Sigmoid colon (tissue), 7 donors: ENCODE data around the gene DOLK. TPM values are rescaled to one million over a fixed set of nuclear protein-coding genes. Genes with fewer than 3 reads are reported as not detected.

Source experiments
- DNase-seq: peaks from one replicate; pipeline ENCODE4 v3.0.0-alpha.2; 2019
- H3K27ac ChIP-seq, 4 donors: fragments of 200-600 bp; sonication (generic); one replicate each; pipeline ENCODE4 v1.5.1; 2016 to 2019; ENCODE audit warnings: mild to moderate bottlenecking in 1 of 4
- H3K27me3 ChIP-seq, 3 donors: fragments of 200-600 bp; sonication (generic); one replicate each; pipeline ENCODE4 v1.5.1; 2019; ENCODE audit warnings: mild to moderate bottlenecking in 1 of 3
- H3K36me3 ChIP-seq, 4 donors: fragments of 200-600 bp; sonication (generic); one replicate each; pipeline ENCODE4 v1.5.1; 2016 to 2019
- H3K4me1 ChIP-seq, 4 donors: fragments of 200-600 bp; sonication (generic); one replicate each; pipeline ENCODE4 v1.5.1; 2017 to 2019
- H3K4me3 ChIP-seq, 4 donors: fragments of 200-600 bp; sonication (generic); one replicate each; pipeline ENCODE4 v1.5.1; 2017 to 2019; ENCODE audit warnings: mild to moderate bottlenecking in 2 of 4, moderate library complexity in 1 of 4
- H3K9me3 ChIP-seq, 4 donors: fragments of 200-600 bp in 3 of 4; sonication (generic) in 3 of 4; one replicate each; pipeline versions ENCODE4 v1.5.1 to v1.6.1; 2013 to 2019
- EP300 ChIP-seq, 4 donors: sonication (generic); formaldehyde crosslinking; IDR thresholded peaks; one replicate each; pipeline ENCODE4 v1.6.1; 2017; ENCODE audit warnings: antibody characterized with exemption in 4 of 4
- POLR2A ChIP-seq, 2 donors: fragments of 450-650 bp; IDR thresholded peaks; one replicate each; pipeline ENCODE4 v1.6.1; 2016; ENCODE audit warnings: antibody characterized with exemption in 2 of 2, mild to moderate bottlenecking in 2 of 2, moderate library complexity in 2 of 2
- POLR2AphosphoS5 ChIP-seq, 4 donors: sonication (generic); formaldehyde crosslinking; IDR thresholded peaks; one replicate each; pipeline ENCODE4 v1.6.1; 2017; ENCODE audit warnings: antibody characterized with exemption in 4 of 4
- WGBS, 2 donors: extraction: QIAGEN DNeasy Blood & Tissue Kit; methylation state at CpG; one replicate each; pipeline ENCODE4 v1.1.7; 2013; 5-methylcytosine and 5-hydroxymethylcytosine counted together
- intact Hi-C: fragments of 100-400 bp; cut with DNase I; formaldehyde crosslinking; loops from one replicate; pipeline ENCODE4 v1.15.1; 2023
- polyA plus RNA-seq, 3 donors: library from polyadenylated mRNA; stranded (reverse); fragments of 200-250 nt; gene quantifications; one replicate each; pipeline ENCODE4 v1.2.3, GENCODE V29; 2013
- total RNA-seq, 4 donors: library from RNA; depleted of rRNA; stranded (reverse); fragments of >200 nt; gene quantifications; one replicate each; pipeline ENCODE4 v1.1.0, GENCODE V29; 2016
- TF ChIP-seq, protein P1 (sequence below), 4 experiments: fragments of 450-650 bp in 3 of 4; fragments of 200-600 bp in 1 of 4; IDR thresholded peaks; one replicate each; pipeline ENCODE4 v1.5.1; 2016 to 2019; ENCODE audit warnings: antibody characterized with exemption in 4 of 4, mild to moderate bottlenecking in 3 of 4, moderate library complexity in 2 of 4
- donor health status: healthy with polysubstance abuse.
- donor health status: Bipolar disorder and iron deficiency.
- donor health status: healthy.

Gene DOLK
- total and polyA plus RNA-seq, 7 donors = 2.4 to 11.4 (median 8.9) TPM

DNA sequence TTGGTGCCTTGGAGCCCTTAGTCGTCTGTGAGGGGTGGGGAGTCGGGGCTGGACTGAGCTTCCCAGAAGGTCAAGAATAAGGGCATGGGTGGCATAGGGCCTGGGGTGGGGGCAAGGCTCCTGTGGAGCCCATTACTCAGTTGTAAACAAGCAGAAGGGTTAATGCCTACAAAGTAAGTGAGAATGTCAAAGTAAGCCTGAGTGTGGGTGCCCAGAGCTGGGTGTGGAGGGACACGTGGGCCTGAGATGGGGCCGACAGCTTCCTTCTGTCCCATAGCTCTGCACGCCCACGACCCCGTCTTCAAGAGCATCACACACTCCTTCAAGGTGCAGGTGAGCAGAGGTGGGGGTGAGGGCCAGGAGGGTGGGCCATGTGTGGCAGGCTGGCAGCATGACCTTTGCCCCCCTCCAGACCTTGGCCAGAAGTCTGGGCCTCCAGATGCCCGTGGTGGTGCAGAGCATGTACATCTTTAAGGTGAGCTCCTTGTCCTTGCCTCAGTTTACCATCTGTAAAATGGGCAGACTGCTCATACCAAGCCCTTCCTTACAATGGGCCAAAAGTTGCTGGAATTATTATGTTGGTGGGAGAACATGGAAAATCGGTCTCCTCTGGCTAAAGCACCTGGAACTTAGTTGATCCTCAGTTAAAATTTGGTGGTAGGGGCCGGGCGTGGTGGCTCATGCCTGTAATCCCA is 11.1 kb downstream of the DOLK start:
- no peak overlapping the region for H3K27ac ChIP-seq
- intact Hi-C loops = no loop called here
- TF ChIP-seq EP300 (IDR thresholded peaks at IDR 0.05) (no peak), POLR2AphosphoS5 (IDR thresholded peaks at IDR 0.05) (no peak), POLR2A (IDR thresholded peaks at IDR 0.05) (no peak)
- TF ChIP-seq, protein P1, sequence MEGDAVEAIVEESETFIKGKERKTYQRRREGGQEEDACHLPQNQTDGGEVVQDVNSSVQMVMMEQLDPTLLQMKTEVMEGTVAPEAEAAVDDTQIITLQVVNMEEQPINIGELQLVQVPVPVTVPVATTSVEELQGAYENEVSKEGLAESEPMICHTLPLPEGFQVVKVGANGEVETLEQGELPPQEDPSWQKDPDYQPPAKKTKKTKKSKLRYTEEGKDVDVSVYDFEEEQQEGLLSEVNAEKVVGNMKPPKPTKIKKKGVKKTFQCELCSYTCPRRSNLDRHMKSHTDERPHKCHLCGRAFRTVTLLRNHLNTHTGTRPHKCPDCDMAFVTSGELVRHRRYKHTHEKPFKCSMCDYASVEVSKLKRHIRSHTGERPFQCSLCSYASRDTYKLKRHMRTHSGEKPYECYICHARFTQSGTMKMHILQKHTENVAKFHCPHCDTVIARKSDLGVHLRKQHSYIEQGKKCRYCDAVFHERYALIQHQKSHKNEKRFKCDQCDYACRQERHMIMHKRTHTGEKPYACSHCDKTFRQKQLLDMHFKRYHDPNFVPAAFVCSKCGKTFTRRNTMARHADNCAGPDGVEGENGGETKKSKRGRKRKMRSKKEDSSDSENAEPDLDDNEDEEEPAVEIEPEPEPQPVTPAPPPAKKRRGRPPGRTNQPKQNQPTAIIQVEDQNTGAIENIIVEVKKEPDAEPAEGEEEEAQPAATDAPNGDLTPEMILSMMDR (IDR thresholded peaks at IDR 0.05) = no peak
- peak; percentile 52 for DNase-seq
- no peaks in the 10 kb centered on the region for H3K9me3 ChIP-seq
- 81 to 88% methylated on average over 11 of the region's 11 CpGs for WGBS, 2 donors
- peaks cover 0 to 11% (median 0%) of the 10 kb centered on the region in 4 donors for H3K4me1 ChIP-seq
- H3K27me3 ChIP-seq = no peaks in the 10 kb centered on the region
- H3K4me3 ChIP-seq = no peak overlapping the region
- peaks cover 0 to 16% (median 0%) of the 10 kb centered on the region in 4 donors for H3K36me3 ChIP-seq

GRCh38 chr9:128933731-128934130 is 13.7 kb downstream of the DOLK start:
- TF ChIP-seq POLR2A (IDR thresholded peaks at IDR 0.05) (no peak), POLR2AphosphoS5 (IDR thresholded peaks at IDR 0.05) (no peak), EP300 (IDR thresholded peaks at IDR 0.05) (no peak)
- TF ChIP-seq, protein P1 (IDR thresholded peaks at IDR 0.05) = no peak
- intact Hi-C loops = no loop called here
- peak; percentile 26 for DNase-seq
- H3K4me1 ChIP-seq = no peaks in the 10 kb centered on the region
- H3K27me3 ChIP-seq = no peaks in the 10 kb centered on the region
- peaks cover 0 to 16% (median 0%) of the 10 kb centered on the region in 4 donors for H3K36me3 ChIP-seq
- H3K27ac ChIP-seq = no peak overlapping the region
- H3K9me3 ChIP-seq = no peaks in the 10 kb centered on the region
- 89 to 93% methylated on average over 5 of the region's 5 CpGs for WGBS, 2 donors
- H3K4me3 ChIP-seq = no peak overlapping the region

GRCh38 chr9:128929560-128929959 is 17.8 kb downstream of the DOLK start:
- peaks cover 0 to 8% (median 0%) of the 10 kb centered on the region in 4 donors for H3K36me3 ChIP-seq
- H3K4me3 ChIP-seq = no peak overlapping the region
- no peaks in the 10 kb centered on the region for H3K9me3 ChIP-seq
- no peak for DNase-seq
- TF ChIP-seq EP300 (IDR thresholded peaks at IDR 0.05) (no peak), POLR2A (IDR thresholded peaks at IDR 0.05) (no peak)
- WGBS, 2 donors = 82 to 90% methylated on average over 4 of the region's 4 CpGs
- intact Hi-C loops = no loop called here
- H3K4me1 ChIP-seq = peaks cover 0 to 5% (median 2%) of the 10 kb centered on the region in 4 donors
- H3K27me3 ChIP-seq = no peaks in the 10 kb centered on the region
- H3K27ac ChIP-seq = no peak overlapping the region

GRCh38 chr9:128928624-128929023 is 18.8 kb downstream of the DOLK start:
- intact Hi-C loops = loop anchor here (1.0 kb wide), 1 partner anchor 65 kb away; no protein-coding TSS in a partner anchor
- TF ChIP-seq POLR2A (IDR thresholded peaks at IDR 0.05) = no peak
- TF ChIP-seq EP300 (IDR thresholded peaks at IDR 0.05) = no peak
- no peak for TF ChIP-seq POLR2AphosphoS5 (IDR thresholded peaks at IDR 0.05)
- TF ChIP-seq, protein P1 (IDR thresholded peaks at IDR 0.05) = no peak
- Histone ChIP-seq H3K9me3 (no peaks in the 10 kb centered on the region), H3K36me3 (peaks cover 0 to 3% (median 0%) of the 10 kb centered on the region in 4 donors), H3K27ac (no peak overlapping the region), H3K4me3 (no peak overlapping the region), H3K27me3 (no peaks in the 10 kb centered on the region), H3K4me1 (peaks cover 0 to 5% (median 2%) of the 10 kb centered on the region in 4 donors)
- 72 to 74% methylated on average over 2 of the region's 2 CpGs for WGBS, 2 donors
- DNase-seq = no peak

GRCh38 chr9:128927731-128928411 is 19.5 kb downstream of the DOLK start:
- TF ChIP-seq EP300 (IDR thresholded peaks at IDR 0.05) = no peak
- TF ChIP-seq, protein P1 (IDR thresholded peaks at IDR 0.05) = peak; percentile 83 to 88 (median 86)
- TF ChIP-seq POLR2AphosphoS5 (IDR thresholded peaks at IDR 0.05) = peak in 1 of 4 donors; percentile 24
- no peak for DNase-seq
- Histone ChIP-seq H3K36me3 (no peaks in the 10 kb centered on the region), H3K4me1 (peaks cover 0 to 12% (median 5%) of the 10 kb centered on the region in 4 donors), H3K4me3 (no peak overlapping the region), H3K27ac (no peak overlapping the region), H3K27me3 (no peaks in the 10 kb centered on the region), H3K9me3 (no peaks in the 10 kb centered on the region)
- intact Hi-C loops = loop anchor here (1.0 kb wide), 1 partner anchor 65 kb away; no protein-coding TSS in a partner anchor
- 24 to 38% methylated on average over 10 of the region's 10 CpGs for WGBS, 2 donors
